Measurements from ENCODE around the gene CBX2.

The CBX2 gene

DNA sequence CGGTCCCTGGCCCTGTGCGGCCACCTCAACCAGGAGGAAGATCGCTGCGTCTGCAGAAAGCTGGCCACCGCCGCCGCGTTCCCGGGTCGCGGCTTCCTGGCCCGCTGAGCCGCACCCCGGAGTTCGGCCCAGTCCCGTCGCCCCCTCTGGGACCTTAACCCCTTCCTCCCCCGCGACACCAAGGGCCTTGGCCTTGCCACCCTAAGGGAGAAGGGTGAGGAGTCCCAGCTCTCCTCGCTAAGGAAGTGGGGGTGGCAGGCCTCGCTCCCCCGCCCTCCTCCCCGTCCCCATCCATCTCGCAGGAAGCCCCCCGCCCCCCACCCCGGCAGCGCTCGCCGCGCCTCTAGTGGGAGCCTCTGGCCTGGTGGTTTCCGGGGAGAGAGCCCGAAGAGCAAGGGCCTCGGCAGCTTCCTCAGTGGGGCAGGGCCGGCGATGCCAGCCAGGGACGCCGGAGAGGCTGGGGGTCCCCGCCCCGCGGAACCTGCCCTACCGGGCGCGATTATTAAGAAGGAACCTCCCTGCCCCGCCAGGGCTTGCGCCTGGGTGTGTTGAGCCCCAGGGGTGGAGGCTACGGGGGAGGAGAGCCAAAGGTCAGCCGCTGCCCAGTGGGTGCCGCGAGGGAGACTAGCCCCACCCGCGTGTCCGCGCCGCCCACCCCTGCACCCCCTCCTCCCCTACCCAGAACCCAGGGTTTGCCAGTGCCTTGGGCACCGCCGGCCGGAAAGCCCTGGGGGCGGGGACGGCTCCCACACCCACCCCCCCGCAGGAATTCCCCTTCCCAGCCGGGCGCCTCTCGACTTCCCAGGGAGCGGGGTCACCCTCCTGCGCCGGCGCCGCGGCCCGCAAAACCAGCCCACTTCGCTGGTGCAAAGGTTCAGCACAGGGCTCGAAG lies 54.5 kb downstream of the CBX2 start:
- H3K4me3 ChIP-seq (ENCODE audit: low read depth in 1 of 2, low read length in 1 of 2) = peak overlapping the region in 1 of 2 experiments; percentile 11
- TF ChIP-seq, protein P1, sequence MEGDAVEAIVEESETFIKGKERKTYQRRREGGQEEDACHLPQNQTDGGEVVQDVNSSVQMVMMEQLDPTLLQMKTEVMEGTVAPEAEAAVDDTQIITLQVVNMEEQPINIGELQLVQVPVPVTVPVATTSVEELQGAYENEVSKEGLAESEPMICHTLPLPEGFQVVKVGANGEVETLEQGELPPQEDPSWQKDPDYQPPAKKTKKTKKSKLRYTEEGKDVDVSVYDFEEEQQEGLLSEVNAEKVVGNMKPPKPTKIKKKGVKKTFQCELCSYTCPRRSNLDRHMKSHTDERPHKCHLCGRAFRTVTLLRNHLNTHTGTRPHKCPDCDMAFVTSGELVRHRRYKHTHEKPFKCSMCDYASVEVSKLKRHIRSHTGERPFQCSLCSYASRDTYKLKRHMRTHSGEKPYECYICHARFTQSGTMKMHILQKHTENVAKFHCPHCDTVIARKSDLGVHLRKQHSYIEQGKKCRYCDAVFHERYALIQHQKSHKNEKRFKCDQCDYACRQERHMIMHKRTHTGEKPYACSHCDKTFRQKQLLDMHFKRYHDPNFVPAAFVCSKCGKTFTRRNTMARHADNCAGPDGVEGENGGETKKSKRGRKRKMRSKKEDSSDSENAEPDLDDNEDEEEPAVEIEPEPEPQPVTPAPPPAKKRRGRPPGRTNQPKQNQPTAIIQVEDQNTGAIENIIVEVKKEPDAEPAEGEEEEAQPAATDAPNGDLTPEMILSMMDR (IDR thresholded peaks at IDR 0.05) = no peak

DNA sequence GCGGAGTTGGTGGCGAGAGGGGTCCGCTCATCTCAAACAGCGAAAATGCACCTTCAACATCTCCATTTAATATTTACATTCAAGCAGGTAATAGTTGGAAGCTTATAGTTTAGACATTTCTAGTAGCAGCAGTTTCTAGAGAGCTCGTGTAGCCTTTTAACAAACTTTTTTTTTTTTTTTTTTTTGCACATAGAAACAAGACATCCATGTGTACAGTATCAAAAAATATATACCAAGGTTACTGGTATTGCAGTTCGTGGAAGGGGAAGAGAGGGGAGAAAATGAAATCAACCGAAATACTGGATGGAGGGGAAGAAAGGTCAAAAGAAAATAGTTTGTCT lies 55.1 kb downstream of the CBX2 start:
- Histone ChIP-seq H3K9me3 (no peaks in the 10 kb centered on the region), H3K4me3 (ENCODE audit: low read depth in 1 of 2, low read length in 1 of 2) (peak overlapping the region in 1 of 2 experiments; percentile 11), H3K27ac (no peak overlapping the region), H3K27me3 (peaks cover 49% of the 10 kb centered on the region), H3K36me3 (peaks cover 42% of the 10 kb centered on the region), H3K4me1 (ENCODE audit: control insufficient read depth in 1 of 2, insufficient read depth in 1 of 2, low read depth in 1 of 2, low read length in 1 of 2) (peaks cover 34 to 42% of the 10 kb centered on the region in 2 experiments)
- TF ChIP-seq, protein P1 (IDR thresholded peaks at IDR 0.05) = no peak

More for the DNA sequence above, 54.5 kb downstream of the CBX2 start:
- no peaks in the 10 kb centered on the region for H3K9me3 ChIP-seq
- peaks cover 28 to 39% of the 10 kb centered on the region in 2 experiments for H3K4me1 ChIP-seq (ENCODE audit: control insufficient read depth in 1 of 2, insufficient read depth in 1 of 2, low read depth in 1 of 2, low read length in 1 of 2)
- peak overlapping the region; percentile 18 for H3K27ac ChIP-seq
- H3K36me3 ChIP-seq = peaks cover 42% of the 10 kb centered on the region
- peaks cover 56% of the 10 kb centered on the region for H3K27me3 ChIP-seq

DNA sequence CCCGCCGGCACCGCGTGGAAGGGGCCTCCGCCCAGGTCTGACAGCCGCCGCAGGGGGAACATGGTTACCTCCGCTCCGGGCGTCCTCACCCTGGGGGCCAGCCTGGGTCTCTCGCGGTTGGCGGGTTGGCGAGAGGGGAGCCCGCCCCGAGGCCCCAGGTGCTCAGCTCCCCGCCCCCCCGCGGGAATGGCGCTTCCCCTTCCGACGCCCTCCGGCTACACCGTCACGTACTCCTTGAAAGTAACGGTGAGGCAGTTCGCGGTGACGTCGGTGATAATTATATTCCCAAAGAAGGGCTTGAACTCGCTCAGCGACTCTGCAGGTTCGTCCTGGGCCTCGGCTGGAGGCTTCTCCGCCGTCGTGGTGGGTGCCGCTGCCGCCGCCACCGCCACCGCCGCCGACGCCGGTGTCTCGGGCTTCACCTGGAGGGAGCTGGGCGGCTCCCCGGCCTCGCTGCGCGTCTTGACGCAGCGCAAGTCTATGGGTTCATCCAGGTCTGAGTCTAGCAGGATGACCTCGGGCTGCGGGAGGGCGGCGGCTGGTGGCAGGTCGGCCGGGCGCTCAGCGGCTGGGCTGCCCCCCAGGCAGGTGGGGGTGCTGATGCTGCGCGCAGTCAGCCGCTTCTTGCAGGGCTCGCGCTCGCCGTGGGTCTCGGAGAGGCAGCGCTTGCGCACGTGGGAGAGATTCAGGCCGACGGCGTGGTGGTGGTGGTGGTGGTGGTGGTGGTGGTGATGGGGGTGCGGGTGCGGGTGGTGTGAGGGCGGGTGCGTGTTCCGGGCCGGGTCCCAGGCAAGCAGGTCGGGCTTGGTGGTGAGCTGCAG lies 56.0 kb downstream of the CBX2 start:
- H3K27ac ChIP-seq = no peak overlapping the region
- H3K36me3 ChIP-seq = peaks cover 42% of the 10 kb centered on the region
- H3K4me3 ChIP-seq (ENCODE audit: low read depth in 1 of 2, low read length in 1 of 2) = no peak overlapping the region
- H3K27me3 ChIP-seq = peaks cover 41% of the 10 kb centered on the region
- TF ChIP-seq, protein P1 (IDR thresholded peaks at IDR 0.05) = no peak
- H3K9me3 ChIP-seq = no peaks in the 10 kb centered on the region
- peaks cover 36 to 42% of the 10 kb centered on the region in 2 experiments for H3K4me1 ChIP-seq (ENCODE audit: control insufficient read depth in 1 of 2, insufficient read depth in 1 of 2, low read depth in 1 of 2, low read length in 1 of 2)

DNA sequence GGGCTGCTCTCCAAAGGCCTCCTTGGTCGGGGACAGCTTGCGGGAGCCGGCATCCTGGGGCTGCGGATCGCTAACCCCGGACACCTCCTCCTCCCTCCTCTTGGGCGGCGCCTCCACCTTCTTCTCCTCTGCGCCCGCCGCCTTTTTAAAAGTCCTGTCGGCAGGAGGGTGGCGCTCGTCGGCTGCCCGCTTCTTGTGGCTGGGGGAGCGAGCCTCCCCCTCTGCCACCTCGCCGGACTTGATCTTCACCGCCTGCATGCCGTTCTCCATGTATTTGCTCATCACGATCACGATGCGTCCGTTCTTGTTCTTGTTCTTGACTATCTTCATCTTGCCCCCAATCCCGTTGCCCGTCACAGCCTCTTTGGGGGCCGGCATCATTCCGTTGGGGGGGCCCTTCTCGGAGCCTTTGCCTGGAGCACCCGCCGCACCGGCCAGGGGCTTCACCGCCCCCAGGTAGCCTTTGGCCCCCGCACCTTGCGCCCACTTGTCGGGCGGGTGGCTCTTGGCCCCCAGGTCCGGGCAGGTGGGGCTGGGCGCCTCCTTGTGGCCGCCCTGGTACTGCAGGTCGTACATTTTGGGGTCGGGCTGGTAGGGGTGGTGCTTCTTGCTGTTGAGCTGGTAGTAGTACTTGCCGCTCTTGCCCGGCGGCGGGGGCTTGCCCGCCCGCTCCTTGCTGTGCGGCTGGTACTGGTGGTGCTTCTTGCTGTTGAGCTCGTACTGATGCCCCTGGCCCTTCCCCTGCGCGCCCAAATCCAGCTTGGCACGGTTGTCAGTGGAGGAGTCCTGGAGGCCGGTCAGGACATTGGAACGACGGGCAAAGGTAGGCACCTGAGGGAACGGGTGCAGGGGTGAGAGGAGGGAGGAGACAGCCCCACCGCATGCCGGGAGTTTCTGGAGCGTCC lies 56.9 kb downstream of the CBX2 start:
- H3K9me3 ChIP-seq = no peaks in the 10 kb centered on the region
- no peak overlapping the region for H3K4me3 ChIP-seq (ENCODE audit: low read depth in 1 of 2, low read length in 1 of 2)
- TF ChIP-seq, protein P1 (IDR thresholded peaks at IDR 0.05) = peak; percentile 62
- H3K36me3 ChIP-seq = peaks cover 42% of the 10 kb centered on the region
- peaks cover 35% of the 10 kb centered on the region for H3K27me3 ChIP-seq
- H3K4me1 ChIP-seq (ENCODE audit: control insufficient read depth in 1 of 2, insufficient read depth in 1 of 2, low read depth in 1 of 2, low read length in 1 of 2) = peaks cover 37 to 46% of the 10 kb centered on the region in 2 experiments
- H3K27ac ChIP-seq = no peak overlapping the region

DNA sequence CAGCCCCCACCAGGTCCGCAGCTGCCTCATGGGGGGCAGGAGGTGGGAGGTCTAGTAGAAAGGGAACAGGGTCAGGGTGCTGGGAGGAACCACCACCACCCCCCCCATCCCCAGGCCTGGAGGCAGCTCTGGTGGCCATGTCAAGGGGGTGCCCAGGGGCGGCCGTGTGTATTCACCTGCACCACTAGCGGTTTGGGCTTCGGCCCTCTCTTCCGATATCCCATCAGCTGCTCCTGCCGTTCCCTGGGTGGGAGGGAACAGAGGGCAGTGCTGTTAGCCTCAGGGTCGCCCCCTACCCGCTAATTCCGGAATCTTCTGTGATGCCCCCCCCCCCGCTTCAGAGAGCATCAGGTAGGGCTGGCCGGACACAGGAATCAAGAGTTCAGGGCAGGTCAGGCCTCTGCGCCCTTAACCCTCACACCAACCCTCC lies 57.5 kb downstream of the CBX2 start:
- Histone ChIP-seq H3K27ac (no peak overlapping the region), H3K4me1 (ENCODE audit: control insufficient read depth in 1 of 2, insufficient read depth in 1 of 2, low read depth in 1 of 2, low read length in 1 of 2) (peaks cover 43 to 53% of the 10 kb centered on the region in 2 experiments), H3K36me3 (peaks cover 42% of the 10 kb centered on the region), H3K4me3 (ENCODE audit: low read depth in 1 of 2, low read length in 1 of 2) (no peak overlapping the region), H3K27me3 (peaks cover 35% of the 10 kb centered on the region), H3K9me3 (no peaks in the 10 kb centered on the region)
- TF ChIP-seq, protein P1 (IDR thresholded peaks at IDR 0.05) = no peak
